Stimulated activated CD4-positive, alpha-beta T cell treated with anti-CD3 and anti-CD28 coated beads, TNF-alpha, amount 100 ng/mL, for 4 hours (primary cell): ENCODE data around the gene NFATC4.
"Not testable (repeated sequence)": the region's sequence is repeated elsewhere in the genome, so short reads cannot be mapped to it uniquely, and the experiment has no call there.

Source experiments
- DNase-seq, 3 experiments: peaks; one replicate each; pipeline ENCODE4 v3.0.0-alpha.2; 2020; ENCODE audit warnings: low read depth in 3 of 3

NFATC4 gene

DNA sequence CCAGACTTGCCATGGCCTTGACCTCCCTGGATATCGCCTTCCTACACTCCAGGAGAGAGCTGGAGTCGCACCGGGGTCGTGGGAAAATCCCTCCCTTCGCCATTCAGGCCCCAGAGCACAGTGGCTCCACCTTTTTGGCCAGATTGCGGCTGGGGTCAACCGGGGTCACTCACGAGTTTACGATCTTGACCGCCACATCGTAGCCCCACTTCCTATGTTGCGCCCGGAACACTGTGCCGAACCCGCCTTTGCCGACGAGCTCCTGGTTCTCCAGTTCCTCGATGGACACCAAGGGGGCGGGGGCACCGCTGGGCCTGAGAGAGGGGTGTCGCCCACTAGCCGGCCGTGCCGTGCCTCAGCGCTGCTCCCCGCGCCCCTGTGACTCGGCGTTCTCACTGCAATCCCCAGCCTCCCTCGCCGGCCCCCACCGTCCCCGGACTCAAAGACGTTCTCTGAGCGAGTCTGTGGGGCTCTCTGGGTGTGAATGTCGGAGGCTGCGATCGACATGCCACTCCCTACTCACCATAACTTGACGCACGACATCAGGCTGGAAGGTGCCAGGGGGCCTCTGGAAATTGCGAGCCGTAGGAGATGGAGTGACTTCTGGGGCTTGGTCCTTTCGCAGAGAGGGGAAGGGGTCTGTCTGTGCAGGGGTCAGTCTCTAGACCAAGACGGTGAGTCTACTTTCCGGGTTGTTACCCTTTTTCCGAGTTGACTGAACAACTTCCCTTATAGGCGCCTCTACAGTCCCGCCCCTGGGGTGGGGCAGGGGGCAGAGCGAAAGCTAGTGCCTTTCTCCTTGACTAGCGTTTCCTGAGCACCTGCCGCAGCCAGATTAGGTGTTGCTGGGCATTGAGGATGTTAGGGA is 28.5 kb upstream of the NFATC4 start, which contains the start of gene RIPK3:
RIPK3 (minus strand) TSS at position 708 of the 868 bp plus-strand sequence; CDS start at position 543, 165 bp downstream.
- DNase-seq, result peak; percentile 42 to 54 (median 44)

DNA sequence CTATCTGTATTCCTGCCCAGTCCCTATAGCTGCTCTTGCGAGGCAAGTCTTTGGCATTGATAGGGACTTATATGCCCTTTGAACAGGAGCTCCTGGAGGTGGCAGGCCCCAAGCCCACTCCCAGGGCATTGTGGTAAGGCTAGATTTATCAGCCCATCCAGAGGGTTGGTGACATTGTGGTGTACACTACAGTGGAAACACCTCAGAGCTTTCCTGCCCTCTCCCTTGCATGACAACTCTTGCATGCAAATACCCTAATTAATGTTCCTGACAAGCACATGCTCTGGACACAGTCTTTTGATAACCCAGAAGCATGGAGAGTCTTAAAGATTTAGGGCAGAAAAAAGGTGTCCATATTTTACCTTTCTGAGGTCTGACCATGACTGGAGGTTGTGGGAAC is 27.4 kb upstream of the NFATC4 start:
- no peak for DNase-seq

DNA sequence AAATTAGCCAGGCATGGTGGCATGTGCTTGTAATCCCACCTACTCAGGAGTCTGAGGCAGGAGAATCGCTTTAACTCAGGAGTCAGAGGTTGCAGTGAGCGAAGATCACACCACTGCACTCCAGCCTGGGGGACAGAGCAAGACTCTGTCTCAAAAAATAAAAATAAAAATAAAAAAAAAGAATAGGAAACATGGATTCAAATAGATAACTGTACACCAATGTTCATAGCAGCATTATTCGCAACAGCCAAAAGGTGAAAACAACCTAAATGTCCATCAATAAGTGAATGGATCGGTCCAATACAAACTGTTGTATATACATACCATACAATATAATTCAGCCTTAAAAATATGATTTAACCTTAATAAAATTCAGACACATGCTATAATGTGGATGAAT is 25.1 kb upstream of the NFATC4 start:
- DNase-seq, result no peak

DNA sequence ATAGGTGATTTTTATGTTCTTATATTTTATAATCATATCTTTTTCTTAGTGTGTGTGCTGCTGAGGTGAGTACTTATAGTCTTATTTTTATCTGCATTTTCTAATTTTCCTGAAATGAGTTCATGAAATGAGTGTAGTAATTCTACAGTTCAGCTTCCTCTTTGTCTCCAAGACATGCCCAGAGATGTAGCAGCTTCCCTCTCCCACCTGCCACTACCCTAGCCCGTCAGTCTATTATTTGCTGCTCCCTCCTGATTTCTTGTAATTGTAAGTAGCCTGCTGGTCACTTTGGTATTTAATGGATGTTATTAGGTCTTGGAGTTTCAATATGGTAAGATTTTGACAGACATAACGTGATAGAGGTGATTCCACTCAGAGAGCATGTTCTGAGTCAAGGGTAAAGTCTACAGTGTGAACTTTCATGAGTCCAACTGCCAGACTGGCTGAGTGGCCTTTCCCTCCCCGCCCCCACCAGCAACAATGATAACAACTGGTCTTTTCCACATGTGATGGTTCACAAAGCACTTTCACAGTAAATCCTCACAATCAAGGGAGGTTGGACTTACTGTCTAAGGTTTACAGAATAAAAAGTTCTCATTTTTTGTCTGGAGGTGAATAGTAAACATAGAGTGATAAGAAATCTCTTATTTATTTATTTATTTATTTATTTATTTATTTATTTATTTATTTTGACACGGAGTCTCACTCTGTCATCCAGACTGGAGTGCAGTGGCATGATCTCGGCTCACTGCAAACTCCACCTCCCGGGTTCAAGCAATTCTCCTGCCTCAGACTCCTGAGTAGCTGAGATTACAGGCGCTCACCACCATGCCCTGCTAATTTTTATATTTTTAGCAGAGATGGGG is 24.0 kb upstream of the NFATC4 start:
- DNase-seq, result no peak

DNA sequence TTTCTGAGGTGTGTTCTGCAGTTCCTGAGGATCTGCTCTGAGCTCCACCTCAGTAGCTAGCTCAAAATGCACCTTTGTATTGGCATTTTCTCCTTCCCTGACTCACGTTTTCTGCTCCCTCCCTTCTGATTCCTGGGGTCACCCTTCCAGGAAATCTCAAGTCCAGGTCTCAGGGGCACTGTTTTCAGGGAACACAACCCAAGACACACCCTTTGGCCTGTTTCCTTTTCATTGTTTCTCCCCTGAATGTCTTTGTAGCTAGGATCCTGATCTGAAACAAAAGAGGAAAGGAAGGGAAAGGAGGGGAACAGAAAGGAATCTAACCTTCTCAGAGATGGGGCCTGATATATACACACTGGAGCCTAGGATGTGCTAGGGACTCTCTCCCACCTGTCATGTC is 20.9 kb upstream of the NFATC4 start:
- DNase-seq, result no peak

DNA sequence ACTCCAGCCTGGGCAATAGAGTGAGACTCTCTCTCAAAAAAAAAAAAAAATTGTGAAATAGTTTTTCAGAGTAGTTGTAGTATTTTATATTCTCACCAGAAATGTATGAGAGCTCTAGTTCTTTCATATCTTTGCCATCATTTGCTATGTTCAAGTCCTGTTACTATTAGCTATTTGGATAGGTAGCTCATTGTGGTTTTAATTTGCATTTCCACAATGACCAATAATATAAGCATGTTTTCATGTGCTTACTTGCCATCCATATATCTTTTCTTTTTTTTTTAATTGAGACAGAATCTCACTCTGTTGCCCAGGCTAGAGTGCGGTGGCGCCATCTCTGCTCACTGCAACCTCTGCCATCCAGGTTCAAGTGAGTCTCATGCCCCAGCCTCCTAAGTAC is 19.8 kb upstream of the NFATC4 start:
- DNase-seq, result no peak

DNA sequence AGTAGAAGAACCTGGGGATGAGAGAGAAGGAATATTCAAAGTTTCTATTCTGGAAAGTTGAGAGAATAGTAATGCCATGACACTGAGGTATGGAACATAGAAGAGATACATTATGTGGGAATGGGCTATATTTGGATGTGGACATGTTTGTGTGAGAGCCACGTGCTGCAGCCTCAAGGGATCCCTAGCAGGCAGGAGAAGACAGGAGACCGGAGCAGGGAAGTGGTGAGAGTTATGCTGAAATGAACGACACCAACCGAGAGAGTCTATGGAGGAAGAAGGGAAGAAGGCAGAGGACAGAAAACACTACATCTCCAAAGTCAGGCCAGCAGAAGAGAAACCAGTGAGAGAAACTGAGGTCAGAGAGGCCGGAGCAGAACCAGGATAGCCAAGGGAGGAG is 18.2 kb upstream of the NFATC4 start:
- no peak for DNase-seq

DNA sequence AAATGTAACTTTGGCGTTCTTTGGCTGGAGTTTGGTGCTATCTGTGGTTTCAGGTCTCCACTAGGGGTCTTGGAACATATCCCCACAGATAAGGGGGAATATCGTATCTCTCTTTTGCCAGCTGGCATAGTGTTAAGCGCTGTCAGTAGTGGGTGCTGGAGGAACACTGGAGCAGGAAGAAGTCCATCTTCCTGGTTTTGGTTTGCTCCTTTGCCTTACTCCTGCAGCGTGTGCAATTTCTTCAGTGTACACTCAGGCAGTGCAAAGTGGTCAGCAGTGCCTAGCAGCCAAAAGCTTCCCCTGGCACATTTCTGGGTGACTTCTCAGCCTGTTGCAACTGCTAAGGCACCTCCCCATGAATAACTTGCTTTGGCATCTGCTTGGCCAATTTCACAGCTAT is 16.5 kb upstream of the NFATC4 start:
- no peak for DNase-seq

DNA sequence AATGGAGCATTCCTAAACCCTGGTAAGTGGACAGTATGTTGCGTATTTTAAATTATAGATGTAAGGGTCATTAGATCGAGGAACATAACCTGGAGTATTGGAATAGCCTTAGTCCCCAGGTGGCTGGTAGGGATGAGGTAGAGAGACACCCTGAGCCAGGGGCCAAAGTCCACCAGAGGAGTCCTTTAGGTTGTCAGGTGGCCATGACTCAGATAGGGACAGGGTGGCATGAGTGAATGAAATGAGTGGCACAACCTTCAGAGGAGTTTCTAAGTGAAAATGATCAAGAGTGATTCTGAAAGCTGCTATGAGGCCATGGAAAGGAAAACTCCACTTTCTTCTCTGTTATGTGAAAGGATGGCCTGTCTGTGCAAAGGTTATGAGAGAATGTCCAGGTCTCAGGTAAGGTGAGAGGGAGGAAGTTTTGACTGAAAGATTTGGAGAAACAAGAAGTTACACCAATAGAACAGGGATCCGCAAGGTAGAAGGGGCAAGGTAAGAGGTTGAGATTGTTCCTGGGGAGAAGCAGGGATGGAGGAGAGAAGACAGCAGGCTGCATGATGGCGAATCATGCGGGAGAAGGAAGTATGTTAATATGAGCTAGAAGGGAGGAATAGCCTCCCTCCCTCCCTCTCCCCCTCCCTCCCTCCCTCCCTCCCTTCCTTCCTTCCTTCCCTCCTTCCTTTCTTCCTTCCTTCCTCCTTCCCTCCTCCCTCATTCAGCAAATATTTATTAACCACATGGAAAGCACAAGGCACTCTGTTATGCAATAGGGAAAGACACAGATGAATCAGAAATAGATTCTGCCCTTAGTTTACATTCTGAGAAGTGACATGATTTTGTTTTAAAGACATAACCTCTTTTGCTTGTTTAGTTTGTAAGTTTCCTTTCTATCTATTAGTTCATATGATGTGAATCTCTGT is 14.2 kb upstream of the NFATC4 start:
- DNase-seq, result no peak

DNA sequence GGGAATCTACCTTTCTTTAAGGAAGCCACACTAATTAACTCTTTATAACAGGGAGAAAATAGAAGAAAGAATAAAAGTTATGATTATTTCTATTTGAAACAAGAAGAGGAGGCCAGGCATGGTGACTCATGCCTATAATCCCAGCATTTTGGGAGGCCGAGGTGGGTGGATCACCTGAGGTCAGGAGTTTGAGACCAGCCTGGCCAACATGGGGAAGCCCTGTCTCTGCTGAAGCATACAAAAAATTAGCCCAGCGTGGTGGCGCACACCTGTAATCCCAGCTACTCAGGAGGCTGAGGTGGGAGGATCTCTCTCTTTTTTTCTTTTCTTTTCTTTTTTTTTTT is 13.5 kb upstream of the NFATC4 start:
- DNase-seq, result not testable (repeated sequence)

DNA sequence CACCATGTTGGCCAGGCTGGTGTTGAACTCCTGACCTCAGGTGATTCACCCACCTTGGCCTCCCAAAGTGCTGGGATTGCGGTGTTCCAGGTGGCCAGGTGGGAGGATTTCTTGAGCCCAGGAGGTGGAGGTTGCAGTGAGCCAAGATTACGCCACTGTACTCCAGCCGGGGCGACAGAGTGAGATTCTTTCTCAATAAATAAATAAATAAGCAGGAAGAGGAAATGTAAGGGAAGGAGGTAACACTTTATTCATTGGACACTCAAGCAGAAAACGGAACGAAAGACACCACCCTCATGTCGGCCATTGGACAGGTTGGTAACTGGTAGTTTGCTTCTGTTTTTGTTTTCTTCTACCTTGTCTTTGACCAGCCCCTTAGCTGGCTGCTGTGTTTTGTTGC is 13.0 kb upstream of the NFATC4 start:
- DNase-seq, result no peak

DNA sequence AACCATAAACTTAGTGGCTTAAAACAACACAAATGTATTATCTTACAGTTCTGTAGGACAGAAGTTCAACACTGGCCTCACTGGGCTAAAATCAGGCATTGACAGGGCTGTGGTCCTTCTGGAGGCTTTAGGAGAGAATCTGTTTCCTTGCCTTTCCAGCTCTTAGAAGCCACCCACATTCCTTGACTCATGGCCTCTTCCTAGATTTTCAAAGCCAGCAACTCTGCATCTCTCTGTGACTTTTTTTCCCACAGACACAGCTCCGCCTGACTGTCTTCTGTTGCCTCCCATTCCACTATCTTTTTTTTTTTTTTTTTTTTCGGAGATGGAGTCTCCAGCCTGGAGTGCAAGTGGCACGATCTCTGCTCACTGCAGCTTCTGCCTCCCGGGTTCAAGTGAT is 11.8 kb upstream of the NFATC4 start:
- no peak for DNase-seq

DNA sequence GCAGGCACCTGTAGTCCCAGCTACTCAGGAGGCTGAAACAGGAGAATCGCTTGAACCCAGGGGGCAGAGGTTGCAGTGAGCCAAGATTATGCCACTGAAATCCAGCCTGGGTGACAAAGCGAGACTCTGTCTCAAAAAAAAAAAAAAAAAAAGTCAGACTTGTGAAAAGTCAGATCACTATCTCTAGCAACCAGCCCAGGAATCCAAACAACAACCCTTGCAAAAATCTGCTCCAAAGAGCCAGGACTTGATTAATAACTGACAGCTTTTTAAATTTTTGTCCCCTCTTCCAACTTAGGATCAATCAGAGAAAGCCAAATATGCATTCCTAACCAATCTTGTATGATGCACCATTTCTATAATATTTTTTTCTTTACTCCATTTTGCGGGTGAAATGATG is 7.7 kb upstream of the NFATC4 start:
- no peak for DNase-seq

DNA sequence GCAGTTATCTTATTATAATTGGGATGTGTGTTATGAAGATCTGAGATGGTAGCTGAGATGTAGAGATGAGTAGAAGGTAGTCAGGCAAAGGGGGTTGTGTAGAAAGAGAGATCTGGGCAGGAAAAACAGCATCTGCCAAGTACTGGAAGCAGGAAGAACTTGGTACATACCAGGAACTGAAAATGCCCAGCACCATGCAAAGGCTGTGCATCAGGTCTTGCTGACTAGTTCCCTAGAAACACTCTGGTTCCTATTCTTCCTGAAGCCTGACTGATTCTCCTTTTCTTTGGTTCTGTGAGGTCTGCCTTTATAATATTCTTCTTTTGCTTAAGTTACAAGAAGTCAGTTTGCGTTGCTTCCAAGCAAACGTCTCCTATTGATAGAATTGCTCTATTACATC is 6.7 kb upstream of the NFATC4 start:
- no peak for DNase-seq

DNA sequence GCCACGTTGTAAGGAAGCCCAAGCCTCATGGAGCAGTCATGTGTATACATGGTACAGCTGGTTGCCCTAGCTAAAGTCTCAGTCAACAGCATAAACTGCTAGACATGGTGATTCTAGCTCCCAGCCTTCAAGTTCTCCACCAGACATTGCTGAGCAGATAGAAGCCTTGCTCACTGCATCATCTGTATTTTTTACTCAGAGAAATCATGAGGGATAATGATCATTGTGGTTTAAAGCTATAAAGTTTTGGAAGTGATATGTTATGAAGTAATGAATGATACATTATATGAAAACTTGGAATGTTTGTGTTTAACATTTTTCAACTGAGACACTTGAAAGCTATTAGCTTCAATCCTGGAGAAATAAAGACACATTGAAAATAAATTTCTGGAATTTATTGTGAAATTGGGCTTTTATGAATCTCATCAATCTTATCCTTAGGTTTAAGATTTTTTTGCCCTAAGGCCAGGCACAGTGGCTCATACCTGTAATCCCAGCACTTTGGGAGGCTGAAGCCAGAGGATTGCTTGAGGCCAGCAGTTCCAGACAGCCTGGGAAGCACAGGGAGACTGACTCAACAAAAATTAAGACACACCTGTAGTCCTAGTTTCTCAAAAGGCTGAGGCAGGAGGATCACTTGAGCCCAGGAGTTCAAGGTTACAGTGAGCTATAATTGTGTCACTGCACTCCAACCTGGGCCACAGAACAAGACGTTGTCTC is 5.6 kb upstream of the NFATC4 start:
- no peak for DNase-seq

DNA sequence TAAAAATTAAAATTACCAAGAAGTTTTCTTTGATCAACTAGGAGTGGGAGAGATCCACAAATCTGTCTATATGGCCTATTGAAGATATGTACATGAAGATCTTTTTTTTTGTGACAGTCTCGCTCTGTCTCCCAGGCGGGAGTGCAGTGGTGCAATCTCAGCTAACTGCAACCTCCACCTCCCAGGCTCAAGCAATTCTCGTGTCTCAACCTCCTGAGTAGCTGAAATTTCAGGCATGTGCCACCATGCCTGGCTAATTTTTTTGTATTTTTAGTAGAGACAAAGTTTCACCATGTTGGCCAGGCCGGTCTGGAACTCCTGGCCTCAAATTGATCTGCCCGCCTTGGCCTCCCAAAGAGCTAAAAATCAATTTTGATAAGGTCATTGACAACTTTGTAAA is 4.6 kb upstream of the NFATC4 start:
- no peak for DNase-seq

DNA sequence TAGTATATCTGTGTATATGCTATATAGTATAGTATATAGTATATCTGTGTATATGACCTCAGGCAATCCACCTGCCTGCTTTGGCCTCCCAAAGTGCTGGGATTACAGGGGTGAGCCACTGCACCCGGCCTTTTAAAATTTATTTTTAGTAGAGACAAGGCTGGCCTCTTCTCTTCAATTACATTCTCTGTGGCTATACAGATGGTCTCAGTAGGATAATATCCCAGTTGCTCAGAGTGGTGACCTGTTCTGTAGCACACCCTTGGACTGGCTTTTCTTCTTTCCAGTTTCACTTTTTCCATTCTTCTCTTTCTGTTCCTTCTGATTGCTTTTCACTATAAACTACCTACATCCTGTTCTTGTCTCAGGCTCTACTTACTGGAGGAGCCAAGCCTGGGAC is 3.1 kb upstream of the NFATC4 start:
- DNase-seq, result no peak

DNA sequence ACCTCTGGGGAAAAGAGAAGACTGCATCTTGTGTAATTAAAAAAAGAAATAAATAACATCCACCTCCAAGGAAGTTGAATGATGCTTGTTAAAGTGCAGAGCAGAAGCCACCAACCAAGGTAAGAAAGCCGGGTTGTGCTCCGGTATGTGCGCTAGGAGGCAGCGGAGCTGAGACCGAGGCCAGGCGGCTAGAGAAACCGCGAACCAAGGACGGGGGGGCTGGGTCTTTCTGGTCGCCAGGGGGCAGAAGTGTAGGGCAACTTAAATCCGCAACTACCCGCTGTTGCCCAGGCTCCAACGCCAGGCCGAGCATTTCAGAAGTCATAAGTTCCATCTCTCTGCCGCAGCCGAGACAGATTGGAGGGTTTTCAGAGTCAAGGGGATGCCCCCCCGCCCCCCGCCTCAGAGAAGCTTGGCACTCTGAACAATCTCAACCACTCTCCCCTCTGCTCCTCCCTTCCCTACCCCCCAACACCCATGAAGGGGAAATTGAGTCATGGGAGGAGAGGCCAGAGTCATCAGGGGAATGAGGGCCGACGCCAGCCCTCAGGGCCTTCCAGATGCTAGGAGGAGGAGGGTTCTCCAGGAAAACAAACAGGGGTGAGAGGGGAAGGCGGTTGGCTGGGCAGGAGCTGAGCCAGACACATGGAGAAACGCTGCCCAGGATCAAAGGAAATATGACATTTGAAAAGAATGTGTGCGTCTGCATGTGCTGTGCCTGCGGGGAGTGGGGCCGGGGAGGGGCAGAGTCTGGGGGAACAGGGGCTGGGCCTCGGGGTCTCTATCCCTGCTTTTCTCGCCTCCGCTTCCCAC is 2.2 kb upstream of the NFATC4 start:
- peak; percentile 24 to 39 (median 33) for DNase-seq

DNA sequence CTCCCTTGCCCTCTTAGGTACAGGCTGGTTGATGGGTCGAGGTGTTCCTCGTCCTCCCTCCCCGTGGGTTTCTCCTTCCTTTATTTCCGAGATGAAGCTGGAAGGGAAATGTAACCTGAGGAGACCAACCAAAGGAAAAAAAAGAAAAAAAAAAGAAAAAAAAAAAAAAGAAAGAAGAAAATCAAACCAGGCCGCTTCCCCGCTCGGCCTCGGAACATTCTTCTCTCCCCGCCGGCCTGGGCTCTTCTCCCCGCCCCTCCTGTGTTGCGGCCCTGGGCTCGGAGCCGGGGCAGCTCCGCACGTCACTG is 1.6 kb upstream of the NFATC4 start:
- no peak for DNase-seq

DNA sequence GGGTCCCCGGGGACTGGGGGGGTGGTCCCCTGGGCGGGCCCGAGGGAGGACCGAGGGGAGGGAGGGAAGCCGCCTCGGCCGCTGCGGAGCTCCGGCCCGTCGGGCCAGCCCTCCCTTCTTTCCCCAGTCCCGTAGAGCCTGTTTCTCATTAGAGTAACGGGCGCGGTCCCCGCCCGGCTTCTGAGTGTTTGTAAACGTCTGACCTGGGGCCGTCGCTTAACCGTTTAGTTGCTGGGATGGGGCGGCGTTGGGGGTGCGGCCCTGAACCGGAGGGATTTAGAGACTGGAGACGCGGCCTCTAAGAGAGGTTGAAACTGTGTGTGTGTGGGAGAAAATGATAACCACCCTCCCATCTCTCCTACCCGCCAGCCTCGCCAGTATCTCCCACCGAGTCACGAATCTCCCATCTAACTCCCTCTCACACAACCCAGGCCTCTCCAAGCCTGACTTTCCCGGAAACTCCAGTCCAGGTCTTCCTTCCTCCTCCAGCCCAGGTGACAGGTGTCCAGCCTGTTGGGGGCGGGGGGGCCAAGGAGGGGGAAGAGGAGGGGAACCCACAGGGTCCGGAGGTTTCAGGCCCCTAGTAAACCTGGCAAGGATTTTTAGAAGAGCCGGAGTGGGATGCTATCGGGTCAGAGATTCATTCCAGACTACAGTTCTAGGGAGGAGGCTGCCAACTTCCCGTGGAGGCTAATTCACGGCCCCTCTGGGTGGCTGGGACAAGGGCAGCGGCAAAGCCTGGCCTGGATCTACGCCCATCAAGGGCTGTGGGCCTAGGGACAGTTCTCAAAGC is 1.1 kb upstream of the NFATC4 start:
- no peak for DNase-seq
